SU-DHL-6 (cell line): ENCODE measurements around the gene EFCAB8.

Source experiments
- H2AFZ ChIP-seq: fragments of 200-600 bp; sonication (generic); 2 replicates; pipeline ENCODE4 v1.6.1; 2014; ENCODE audit warnings: low read depth, mild to moderate bottlenecking, moderate library complexity, mixed read lengths, antibody characterized with exemption, low read length; ENCODE audit not compliant: severe bottlenecking
- H3F3A ChIP-seq: fragments of 200-600 bp; shearing (Covaris generic); 2 replicates; pipeline ENCODE4 v1.6.0; 2016; ENCODE audit warnings: antibody characterized with exemption, mild to moderate bottlenecking; ENCODE audit not compliant: insufficient read depth
- H3K27ac ChIP-seq: fragments of 200-600 bp; sonication (generic); 2 replicates; pipeline ENCODE4 v1.5.1; 2016; ENCODE audit warnings: low read depth, mild to moderate bottlenecking, low read length, moderate library complexity, mixed read lengths
- H3K27me3 ChIP-seq: fragments of 200-600 bp; sonication (generic), shearing (Covaris generic); 2 replicates; pipeline ENCODE4 v1.6.0; 2014; ENCODE audit warnings: mild to moderate bottlenecking, low read length
- H3K36me3 ChIP-seq: fragments of 200-600 bp; sonication (generic); 2 replicates; pipeline ENCODE4 v1.6.1; 2014; ENCODE audit warnings: mild to moderate bottlenecking, low read length, mixed read lengths
- H3K4me2 ChIP-seq: fragments of 300-600, 200-600 bp; shearing (Covaris generic), sonication (generic); 2 replicates; pipeline ENCODE4 v1.6.0; 2014; ENCODE audit warnings: low read length, low read depth, mild to moderate bottlenecking; ENCODE audit not compliant: poor library complexity, severe bottlenecking
- H3K4me3 ChIP-seq: fragments of 200-600 bp; sonication (generic); 2 replicates; pipeline ENCODE4 v1.5.1; 2014; ENCODE audit warnings: antibody characterized with exemption, low read length, mild to moderate bottlenecking, mixed read lengths; ENCODE audit not compliant: insufficient read depth, poor library complexity, severe bottlenecking
- H3K79me2 ChIP-seq: fragments of 200-600 bp; sonication (generic); 2 replicates; pipeline ENCODE4 v1.6.1; 2014; ENCODE audit warnings: mild to moderate bottlenecking, low read length, moderate library complexity; ENCODE audit not compliant: insufficient read depth
- H3K9ac ChIP-seq: fragments of 200-600 bp; sonication (generic); 2 replicates; pipeline ENCODE4 v1.7.0; 2014; ENCODE audit warnings: mild to moderate bottlenecking, low read length
- H3K9me2 ChIP-seq: fragments of 200-600 bp; sonication (generic); replicated peaks from 2 replicates; pipeline ENCODE4 v1.6.1; 2014; ENCODE audit warnings: low read length; ENCODE audit not compliant: insufficient read depth
- H3K9me3 ChIP-seq: fragments of 200-600 bp; sonication (generic); 2 replicates; pipeline ENCODE4 v1.6.1; 2014; ENCODE audit warnings: low read length, mixed read lengths; ENCODE audit not compliant: insufficient read depth
- H4K20me1 ChIP-seq: fragments of 200-600 bp; sonication (generic); 2 replicates; pipeline ENCODE4 v1.6.1; 2014; ENCODE audit warnings: low read depth, mild to moderate bottlenecking, antibody characterized with exemption, low read length, moderate library complexity, mixed read lengths
- CTCF ChIP-seq: fragments of 200-600 bp; sonication (generic); IDR thresholded peaks from one replicate; pipeline ENCODE4 v1.5.1; 2017; ENCODE audit warnings: antibody characterized with exemption, mild to moderate bottlenecking, low read length, moderate library complexity; ENCODE audit not compliant: insufficient read depth, poor library complexity, severe bottlenecking
- EZH2phosphoT487 ChIP-seq: fragments of 200-600 bp; sonication (generic), shearing (Covaris generic); conservative IDR thresholded peaks from 2 replicates; pipeline ENCODE4 v1.6.1; 2018; ENCODE audit warnings: mild to moderate bottlenecking, antibody characterized with exemption, low read length, moderate library complexity, mixed read lengths

EFCAB8 gene

GRCh38 chr20:32925481-32926196, 66.9 kb downstream of the EFCAB8 start:
- Histone ChIP-seq H2AFZ (no peak overlapping the region), H3K9me3 (no peaks in the 10 kb centered on the region), H4K20me1 (no peaks in the 10 kb centered on the region), H3K9ac (no peak overlapping the region), H3K4me2 (no peak overlapping the region), H3K27me3 (no peaks in the 10 kb centered on the region), H3K36me3 (no peaks in the 10 kb centered on the region), H3K79me2 (no peaks in the 10 kb centered on the region), H3K27ac (no peak overlapping the region), H3K4me3 (no peak overlapping the region), H3K9me2 (no peaks in the 10 kb centered on the region), H3F3A (no peaks in the 10 kb centered on the region)
- TF ChIP-seq EZH2phosphoT487 (no peak), CTCF (no peak)

- H3K4me2 ChIP-seq = no peak overlapping the region
- no peaks in the 10 kb centered on the region for H3K36me3 ChIP-seq
- H3K27me3 ChIP-seq = no peaks in the 10 kb centered on the region
- H3K9me3 ChIP-seq = no peaks in the 10 kb centered on the region
- no peak overlapping the region for H3K27ac ChIP-seq
- no peaks in the 10 kb centered on the region for H4K20me1 ChIP-seq
- no peak overlapping the region for H3K9ac ChIP-seq
- no peaks in the 10 kb centered on the region for H3K9me2 ChIP-seq
- H2AFZ ChIP-seq = no peak overlapping the region
- no peak overlapping the region for H3K4me3 ChIP-seq
- H3K79me2 ChIP-seq = no peaks in the 10 kb centered on the region
- no peaks in the 10 kb centered on the region for H3F3A ChIP-seq
- TF ChIP-seq CTCF (no peak), EZH2phosphoT487 (no peak)
Measured at GRCh38 chr20:32929162-32929561, 70.4 kb downstream of the EFCAB8 start.

- H3K9me2 ChIP-seq = no peaks in the 10 kb centered on the region
- no peaks in the 10 kb centered on the region for H4K20me1 ChIP-seq
- H3K36me3 ChIP-seq = no peaks in the 10 kb centered on the region
- H3F3A ChIP-seq = no peaks in the 10 kb centered on the region
- no peak overlapping the region for H3K27ac ChIP-seq
- H3K9me3 ChIP-seq = no peaks in the 10 kb centered on the region
- no peak overlapping the region for H2AFZ ChIP-seq
- H3K9ac ChIP-seq = no peak overlapping the region
- no peak overlapping the region for H3K4me2 ChIP-seq
- no peaks in the 10 kb centered on the region for H3K27me3 ChIP-seq
- TF ChIP-seq EZH2phosphoT487 = no peak
- TF ChIP-seq CTCF = no peak
- H3K79me2 ChIP-seq = no peaks in the 10 kb centered on the region
- no peak overlapping the region for H3K4me3 ChIP-seq
Measured at GRCh38 chr20:32930181-32930580, 71.5 kb downstream of the EFCAB8 start.
